SK-MEL-5 (cell line): Measurements from ENCODE around the gene SYNGR4. TPM values are rescaled to one million over a fixed set of nuclear protein-coding genes. Genes with fewer than 3 reads are reported as not detected.
A peak's percentile ranks its signal among the peaks of the same experiment; 100 is the strongest.
"Not testable (repeated sequence)": the region's sequence is repeated elsewhere in the genome, so short reads cannot be mapped to it uniquely, and the experiment has no call there.

Experiments
- DNase-seq: peaks from one replicate; pipeline ENCODE4 v3.0.0-alpha.2; 2016; ENCODE audit warnings: low read depth, low spot score
- in situ Hi-C: cut with HindIII; loops from 2 replicates; pipeline ENCODE4 v1.10.0; 2016; ENCODE audit warnings: low sequenced_read_pairs, high pct_unique_total_duplicates, low pct_unique_long_range_greater_than_20kb
- total RNA-seq: library from RNA; depleted of rRNA; stranded (reverse); fragments of >200 nt; shearing (Covaris generic); gene quantifications from 2 replicates; pipeline ENCODE4 v1.2.3, GENCODE V29; 2014

SYNGR4 gene
- total RNA-seq, 1 experiment from 2014 or later, result not detected

DNA sequence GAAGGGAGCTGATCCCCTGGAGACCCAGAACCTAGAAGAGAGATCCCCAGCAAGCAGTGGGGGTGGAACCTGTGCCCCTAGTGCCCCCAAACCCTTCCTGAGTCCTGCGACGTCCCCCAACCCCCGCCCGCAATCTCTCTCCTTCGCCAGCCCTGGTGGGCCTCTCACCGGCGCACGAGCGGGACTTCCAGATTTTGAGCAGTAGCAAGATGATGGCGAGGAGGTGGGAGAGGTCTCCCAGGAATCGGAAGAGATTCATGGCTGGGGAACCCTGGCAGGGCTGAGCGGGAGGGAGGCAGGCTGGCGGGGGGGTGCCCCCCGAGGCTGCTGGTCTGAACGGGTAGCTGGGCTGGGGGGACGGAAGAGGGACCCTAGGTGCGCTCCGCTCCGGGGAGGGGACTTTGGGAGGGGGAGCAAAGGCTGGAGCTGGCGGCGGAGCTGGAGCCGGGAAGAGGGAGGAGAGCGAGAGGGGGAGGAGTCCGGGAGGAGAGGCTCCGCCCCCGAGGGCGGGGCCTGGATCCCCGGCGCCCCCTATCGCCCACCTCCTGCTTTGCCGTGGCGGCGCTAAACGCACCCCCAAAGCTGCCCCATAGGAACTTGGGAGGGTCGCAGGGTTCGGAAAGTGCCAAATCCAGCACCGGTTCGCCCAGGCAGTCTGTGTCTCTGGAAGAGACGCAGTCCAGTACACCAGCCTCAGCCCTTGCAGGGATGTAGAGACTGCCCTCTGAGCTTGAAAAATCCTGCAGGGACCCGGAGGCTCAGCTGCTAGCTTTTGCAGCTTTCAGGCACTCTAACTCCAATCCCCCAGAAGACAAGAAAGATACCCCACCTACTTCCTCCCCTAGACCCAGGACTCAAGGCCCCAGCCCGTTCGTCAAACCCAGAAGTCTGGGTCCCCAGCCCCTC is 27.2 kb downstream of the SYNGR4 start, which contains the start of gene KDELR1:
TSS of gene KDELR1 (minus strand) at position 452 of the 906 bp plus-strand sequence. CDS start at position 259, 193 bp downstream.
- DNase-seq, result peak; percentile 64
- in situ Hi-C loops, result no loop called here

DNA sequence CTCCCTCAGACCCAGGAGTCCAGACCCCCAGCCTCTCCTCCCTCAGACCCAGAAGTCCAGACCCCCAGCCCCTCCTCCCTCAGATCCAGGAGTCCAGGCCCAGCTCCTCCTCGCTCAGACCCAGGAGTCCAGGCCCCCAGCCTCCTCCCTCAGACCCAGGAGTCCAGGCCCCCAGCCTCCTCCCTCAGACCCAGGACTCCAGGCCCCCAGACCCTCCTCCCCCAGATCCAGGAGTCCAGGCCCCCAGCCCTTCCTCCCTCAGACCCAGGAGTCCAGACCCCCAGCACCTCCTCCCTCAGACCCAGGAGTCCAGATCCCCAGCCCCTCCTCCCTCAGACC is 27.8 kb downstream of the SYNGR4 start:
- in situ Hi-C loops, result not testable (repeated sequence)

DNA sequence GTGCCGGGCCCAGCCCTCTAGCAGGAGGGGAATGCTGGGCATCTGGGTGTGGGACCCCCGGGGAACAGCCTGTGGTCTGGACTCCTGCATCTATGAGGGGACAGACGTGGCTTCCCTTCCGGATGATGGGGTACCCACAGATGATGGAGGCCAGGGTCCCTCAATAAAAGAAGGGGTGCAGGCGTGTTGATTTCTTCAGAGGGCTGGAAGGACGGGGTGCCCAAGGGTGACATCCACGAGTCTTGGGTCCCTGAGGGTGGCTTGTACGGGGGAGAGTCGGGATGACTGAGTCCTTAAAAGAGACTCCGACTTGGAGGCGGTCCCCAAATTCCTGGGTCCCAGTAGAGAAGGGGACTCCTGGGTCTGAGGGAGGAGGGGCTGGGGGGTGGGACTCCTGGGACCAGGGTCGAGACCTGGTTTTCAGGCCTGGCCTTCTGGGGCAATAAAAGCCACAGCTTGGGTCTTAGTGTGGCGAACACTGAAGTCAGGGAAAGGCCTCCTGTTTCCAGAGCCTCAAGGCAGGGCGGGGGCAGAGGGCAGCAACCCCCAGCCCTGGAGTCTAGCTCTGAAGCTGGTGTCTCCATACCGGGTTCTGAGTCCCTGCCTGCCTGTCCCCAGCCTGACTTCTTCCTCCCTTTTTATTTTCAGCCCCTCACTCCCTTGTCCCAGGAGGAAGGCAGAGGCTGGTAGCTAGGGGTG is 28.8 kb downstream of the SYNGR4 start:
- in situ Hi-C loops, result no loop called here
- DNase-seq, result no peak

More for the DNA sequence above, 27.8 kb downstream of the SYNGR4 start:
- DNase-seq, result not testable (repeated sequence)

DNA sequence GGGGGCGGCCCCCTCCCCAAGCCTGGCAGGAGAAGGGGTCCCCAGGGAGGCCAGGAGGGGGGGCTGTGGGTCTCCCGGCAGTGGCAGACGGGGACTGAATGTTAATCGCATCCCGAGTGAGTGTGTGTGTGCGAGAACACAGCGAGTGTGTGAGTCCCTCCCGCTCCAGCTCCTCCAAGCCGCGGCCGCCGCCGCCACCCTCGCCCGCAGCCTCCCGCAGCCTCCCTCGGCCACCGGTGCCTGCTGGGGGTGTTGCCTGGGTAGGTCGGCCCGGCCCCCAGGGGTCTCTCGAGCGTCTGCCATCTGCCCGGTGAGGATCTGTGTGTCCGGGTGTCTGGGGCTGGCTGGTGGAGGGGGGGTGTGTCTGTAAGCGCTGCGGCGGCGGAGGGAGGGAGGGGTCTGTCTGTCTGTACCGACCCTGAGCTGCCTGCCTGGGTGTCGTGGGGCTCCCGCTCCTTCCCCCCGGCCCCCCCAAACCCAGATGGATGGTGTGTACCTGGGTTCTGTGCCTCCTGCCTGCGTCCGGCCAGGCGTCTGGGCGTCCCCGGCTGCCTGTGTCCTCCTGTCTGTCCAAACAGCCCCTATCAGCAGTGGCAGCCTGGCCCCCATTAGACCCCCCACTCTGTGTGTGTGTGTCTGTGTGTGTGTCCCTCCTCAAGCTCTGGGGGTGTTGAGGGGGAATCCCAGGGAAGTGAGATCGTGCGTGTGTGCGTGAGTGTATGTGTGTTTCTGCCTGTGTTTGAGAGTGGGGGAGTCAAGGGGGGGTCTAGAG is 29.6 kb downstream of the SYNGR4 start, which contains the start of gene GRIN2D:
TSS of gene GRIN2D (plus strand) at position 110 of the 772 bp plus-strand sequence. CDS start 4,725 bp downstream, outside the sequence.
- no peak for DNase-seq
- in situ Hi-C loops, result no loop called here

DNA sequence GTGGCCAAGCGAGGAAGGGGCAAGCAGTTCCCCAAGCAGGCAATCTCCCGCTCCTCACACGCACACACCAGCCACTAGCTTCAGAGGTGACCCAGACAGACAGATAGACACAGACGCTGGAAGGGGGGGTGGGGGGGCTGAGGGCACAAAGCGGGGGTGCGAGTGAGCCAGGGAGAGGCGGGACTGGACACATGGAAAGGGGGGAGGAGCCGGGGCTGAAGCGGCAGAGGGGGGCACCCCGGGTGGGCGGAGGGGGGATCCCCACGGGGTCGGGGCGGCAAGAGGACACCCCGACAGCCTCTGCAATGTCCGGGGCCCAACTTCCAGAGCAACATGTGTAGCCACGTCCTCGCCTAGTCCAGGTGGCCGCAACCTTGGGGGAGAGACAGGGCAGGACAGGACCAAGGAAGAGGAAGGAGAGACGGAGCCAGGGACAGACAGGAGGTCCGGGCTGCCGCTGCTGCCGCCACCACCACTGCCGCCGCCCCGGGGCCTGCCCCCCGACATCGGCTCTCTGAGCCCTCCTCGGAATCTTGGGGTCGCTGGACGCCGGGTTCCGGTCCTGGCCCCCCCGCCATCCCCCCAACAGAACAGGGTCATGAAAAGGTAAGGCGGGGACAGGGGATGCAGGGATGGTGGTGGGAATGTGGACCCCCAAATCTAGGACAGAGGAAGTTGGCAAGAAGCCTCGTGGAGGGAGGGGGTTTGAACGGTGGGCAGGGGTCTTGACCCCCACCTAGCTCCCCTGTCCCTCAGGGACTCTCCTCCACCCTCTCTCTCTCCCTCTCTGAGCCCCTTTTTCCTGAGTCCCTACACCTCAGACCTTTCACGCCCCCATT is 30.4 kb downstream of the SYNGR4 start:
- in situ Hi-C loops, result no loop called here
- DNase-seq, result no peak

DNA sequence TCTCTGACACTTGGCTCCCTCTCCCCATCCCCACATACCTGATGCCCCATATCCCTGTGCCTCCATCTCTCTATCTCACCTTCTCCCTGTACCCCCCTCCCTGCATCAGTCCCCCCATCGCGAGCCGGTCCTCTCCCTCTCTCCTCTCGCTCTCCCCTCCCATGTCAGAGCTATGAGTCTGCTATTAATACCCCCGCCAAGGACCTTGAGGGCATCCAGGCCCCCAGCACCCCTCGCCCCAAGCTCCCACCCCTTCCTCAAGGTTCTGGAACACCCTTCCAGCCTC is 30.9 kb downstream of the SYNGR4 start:
- in situ Hi-C loops, result no loop called here
- no peak for DNase-seq

DNA sequence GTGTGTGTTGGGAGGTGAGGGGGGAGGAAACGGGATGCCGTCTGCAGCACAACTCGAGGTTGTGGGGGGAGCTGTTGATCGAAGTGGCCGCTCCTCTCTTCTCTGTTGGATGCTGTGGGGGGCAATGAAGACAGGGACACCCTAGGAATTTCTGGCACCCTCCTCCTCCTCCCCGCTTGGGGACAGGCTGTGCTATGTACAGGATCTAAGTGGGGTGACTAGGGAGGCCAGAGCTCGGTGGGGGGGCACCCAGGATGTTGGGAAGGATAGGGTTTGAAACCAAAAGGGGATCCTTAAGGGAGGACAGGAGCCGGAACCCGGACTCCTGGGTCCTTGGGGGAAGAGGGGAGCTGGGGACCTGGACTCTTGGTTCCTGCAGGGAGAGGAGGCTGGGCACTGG is 31.3 kb downstream of the SYNGR4 start:
- in situ Hi-C loops, result no loop called here
- DNase-seq, result no peak

DNA sequence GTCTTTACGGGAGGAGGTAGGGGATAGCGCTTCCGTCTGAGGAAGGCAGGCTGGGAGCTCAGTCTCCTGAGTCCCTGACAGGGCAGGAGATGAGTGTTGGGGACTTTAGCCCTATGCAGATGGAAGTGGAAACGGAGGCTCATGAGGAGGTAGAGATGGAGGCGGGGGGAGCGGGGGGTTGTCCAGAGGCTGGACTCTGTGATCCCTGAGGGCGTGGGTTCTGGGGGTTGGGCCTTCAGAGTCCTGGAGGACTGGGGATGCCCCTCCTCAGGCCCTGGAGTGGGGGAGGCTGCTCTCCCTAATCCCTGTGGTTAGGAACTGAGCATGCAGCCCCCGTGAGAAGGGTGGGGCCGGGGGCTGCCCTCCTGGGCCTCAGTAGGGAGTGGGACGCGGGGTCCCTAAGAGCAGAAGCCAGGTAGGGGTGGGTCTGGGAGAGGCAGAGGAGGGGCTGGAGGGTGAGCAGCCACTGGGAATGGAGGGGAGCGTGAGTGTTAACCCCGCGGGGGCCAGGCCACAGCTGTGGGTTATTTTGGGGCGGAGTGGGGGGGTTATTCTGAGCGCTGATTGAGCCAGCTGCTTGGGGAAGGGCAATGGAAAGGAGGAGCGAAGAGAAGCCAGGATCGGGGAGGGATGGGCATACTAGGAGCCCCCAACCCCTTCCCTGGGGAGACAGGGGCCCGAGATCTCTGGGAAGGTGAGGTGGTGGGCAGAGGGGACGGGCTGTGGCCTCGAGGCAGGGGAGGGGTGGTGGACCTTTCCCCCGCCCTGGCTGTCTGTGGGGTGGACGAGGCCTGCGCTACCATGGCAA is 32.1 kb downstream of the SYNGR4 start:
- DNase-seq, result no peak
- in situ Hi-C loops, result no loop called here

DNA sequence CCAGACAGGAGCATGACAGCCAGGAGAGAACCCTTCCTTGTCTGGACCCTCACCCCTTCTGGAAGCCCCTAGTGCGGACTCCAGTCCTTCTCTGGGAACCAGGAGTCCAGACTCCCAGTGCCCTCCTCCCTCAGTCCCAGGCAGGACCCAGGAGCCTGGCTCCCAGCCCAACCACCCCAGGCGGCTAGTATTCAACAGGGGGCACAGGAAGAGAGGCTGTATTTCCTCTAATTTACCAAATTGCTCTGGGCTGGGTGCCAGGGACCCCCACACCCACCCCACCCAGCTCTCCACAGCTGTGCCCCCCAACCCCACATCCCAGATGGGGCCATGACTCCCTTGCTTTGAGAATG is 32.6 kb downstream of the SYNGR4 start:
- DNase-seq, result no peak
- in situ Hi-C loops, result no loop called here

DNA sequence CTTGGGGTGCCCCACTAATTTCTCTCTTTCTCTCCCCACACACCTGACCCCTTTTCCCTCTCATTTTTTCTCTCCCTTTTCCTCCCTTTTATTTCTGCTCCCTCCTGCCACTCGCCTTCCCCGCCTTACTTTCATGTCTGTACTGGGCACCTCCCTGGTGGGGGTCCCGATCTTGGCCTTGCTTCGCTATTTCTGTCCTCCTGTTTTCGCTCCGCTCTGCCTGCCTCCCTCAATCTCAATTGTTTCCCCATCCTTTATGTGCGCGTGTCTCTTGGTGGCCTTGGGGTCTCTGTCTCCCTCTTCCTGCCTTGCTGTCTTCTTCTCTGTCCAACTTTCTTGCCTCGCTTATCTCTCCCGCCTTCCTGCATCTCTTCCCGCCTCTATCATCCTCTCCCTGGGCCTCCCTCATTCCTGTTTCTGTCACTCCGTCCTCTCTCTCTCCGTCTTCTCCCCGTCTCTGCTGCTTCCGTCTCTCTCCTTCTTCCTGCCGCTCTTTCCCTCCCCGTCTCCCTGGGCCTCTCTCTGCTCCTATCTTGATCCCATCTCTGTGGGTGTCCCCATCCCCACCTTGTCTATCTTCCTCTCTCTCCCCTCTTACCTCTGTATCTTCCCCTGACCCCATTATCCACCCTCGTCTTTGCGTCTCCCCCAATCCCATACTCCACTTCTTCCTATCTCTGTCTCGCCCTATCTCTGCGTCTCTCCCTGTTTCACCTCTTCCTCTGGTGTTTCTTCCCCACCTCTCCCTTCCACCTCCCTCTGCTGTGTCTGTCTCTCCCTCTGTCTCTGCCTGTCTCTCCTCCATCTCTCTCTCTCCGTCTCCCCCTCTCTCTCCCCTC is 33.3 kb downstream of the SYNGR4 start:
- in situ Hi-C loops, result no loop called here
- DNase-seq, result no peak

DNA sequence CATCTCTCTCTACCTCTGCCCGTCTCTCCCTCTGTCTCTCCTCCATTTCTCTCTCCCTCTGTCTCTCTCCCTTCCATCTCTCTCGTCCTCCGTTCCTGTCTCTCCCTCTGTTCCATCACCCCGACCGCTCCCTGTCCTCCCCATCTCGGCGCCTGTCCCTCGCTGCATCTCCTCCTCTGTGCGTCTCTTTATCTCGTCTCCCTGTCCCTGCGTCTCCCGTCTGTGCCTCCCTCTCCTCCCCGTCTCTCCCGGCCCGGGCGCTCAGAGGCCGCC is 33.9 kb downstream of the SYNGR4 start:
- in situ Hi-C loops, result no loop called here
- no peak for DNase-seq

DNA sequence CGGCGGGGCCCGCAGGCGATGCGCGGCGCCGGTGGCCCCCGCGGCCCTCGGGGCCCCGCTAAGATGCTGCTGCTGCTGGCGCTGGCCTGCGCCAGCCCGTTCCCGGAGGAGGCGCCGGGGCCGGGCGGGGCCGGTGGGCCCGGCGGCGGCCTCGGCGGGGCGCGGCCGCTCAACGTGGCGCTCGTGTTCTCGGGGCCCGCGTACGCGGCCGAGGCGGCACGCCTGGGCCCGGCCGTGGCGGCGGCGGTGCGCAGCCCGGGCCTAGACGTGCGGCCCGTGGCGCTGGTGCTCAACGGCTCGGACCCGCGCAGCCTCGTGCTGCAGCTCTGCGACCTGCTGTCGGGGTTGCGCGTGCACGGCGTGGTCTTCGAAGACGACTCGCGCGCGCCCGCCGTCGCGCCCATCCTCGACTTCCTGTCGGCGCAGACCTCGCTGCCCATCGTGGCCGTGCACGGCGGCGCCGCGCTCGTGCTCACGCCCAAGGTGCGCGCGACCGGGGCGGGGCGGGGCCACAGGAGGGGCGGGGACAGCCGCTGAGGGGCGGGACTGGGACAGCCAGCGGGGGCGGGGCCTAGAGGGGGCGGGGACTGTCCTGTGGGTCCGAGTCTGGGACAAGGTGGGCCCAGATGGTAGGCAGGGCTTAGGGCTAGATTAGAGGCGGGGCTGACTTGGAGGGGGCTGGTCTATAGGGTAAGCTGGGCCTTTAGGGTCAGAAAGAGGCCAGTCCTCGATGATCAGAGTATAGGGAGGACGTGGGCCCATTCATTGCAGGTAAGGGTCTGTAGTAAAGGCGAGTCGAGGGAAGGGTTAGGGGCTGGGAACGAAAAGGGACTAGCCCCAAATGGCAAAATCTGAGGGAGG is 34.4 kb downstream of the SYNGR4 start:
- peak; percentile 59 for DNase-seq
- in situ Hi-C loops, result no loop called here

DNA sequence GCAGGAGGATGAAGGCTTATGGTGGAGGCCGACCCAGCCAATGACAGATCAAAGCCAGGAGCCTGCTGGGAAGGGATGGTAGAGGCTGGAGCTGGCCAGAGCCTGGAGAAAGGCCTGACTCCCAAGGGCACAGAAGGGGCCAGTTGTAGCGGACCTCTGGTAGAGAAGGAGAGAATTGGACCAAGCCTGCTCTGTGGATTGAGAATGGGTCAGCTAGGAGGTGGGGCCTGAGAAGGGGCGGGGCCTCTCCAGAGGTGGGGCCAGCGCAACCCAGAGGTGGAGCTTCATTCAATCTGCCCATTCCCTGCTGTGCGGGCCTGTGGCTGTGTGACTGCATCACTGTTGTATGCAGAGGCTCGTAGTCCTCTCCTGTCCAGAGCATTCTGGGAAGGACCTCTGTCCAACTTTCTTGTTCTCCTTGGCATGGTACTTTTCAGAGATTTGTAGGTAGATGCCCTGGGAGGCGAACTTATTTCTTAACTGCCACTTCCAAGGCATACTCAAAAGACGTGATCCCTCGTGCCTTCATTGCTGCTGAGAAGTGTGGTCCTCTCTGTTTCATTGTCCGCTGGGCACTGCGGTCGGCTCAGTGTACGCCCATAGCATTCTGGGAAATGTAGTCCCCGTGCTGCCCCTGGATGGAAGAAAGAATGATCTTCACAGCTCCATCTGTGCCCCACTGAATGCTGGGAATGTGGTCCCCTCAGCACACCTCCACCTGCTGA is 36.0 kb downstream of the SYNGR4 start:
- in situ Hi-C loops, result no loop called here
- DNase-seq, result peak; percentile 77

DNA sequence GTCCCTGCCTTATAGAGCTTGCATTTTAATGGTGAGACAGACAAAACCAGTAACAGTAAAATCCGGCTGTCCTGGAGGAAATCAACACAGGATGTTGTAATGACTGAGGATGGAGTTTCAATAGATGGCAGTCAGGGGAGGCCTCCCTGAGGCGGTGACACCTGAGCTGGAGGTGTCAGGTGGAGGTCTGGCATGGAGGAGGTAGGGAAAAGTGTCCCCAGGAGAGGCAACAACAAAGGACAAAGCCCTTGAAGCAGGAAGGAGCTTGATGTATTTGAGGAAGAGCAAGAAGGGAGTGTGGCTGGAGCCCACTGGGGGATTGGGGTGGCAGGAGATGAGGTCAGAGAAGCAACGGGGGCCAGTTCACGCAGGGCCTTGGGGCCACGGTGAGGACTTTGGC is 37.1 kb downstream of the SYNGR4 start:
- in situ Hi-C loops, result no loop called here
- DNase-seq, result no peak

DNA sequence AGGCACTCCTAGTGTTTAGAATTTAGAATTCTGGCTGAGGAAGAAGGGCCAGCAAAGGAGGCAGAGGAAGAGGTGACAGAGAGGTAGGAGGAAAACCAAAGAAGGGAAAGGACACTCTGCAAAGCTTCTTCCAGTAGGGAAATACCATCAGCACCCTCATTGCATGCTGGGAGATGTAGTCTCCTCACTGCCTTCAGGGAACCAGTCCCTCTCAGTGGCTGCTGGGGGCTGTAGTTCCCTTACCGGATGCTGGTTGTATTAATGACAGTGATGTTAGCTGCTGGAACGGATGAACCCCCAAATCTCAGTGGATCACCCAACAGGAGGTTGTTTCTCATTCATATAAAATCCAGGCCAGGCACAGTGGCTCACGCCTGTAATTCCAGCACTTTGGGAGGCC is 39.4 kb downstream of the SYNGR4 start:
- in situ Hi-C loops, result no loop called here
- DNase-seq, result peak; percentile 86
